Ectodermal cell (in vitro differentiated cells): ENCODE results near the gene IGSF3.

Experiments used
- H3K27ac ChIP-seq: 2 replicates; pipeline ENCODE4 v1.7.0; 2013; ENCODE audit warnings: mild to moderate bottlenecking, low read depth, low read length; ENCODE audit not compliant: insufficient read depth, poor library complexity, severe bottlenecking
- H3K27me3 ChIP-seq: 2 replicates; pipeline ENCODE4 v1.7.0; 2013; ENCODE audit warnings: mild to moderate bottlenecking, low read length; ENCODE audit not compliant: insufficient read depth, control insufficient read depth, poor library complexity, severe bottlenecking
- H3K36me3 ChIP-seq: one replicate; pipeline ENCODE4 v1.7.0; 2013; ENCODE audit warnings: low read length; ENCODE audit not compliant: control insufficient read depth, insufficient read depth
- H3K4me1 ChIP-seq: one replicate; pipeline ENCODE4 v1.7.0; 2013; ENCODE audit warnings: low read length; ENCODE audit not compliant: control insufficient read depth, insufficient read depth
- H3K4me3 ChIP-seq: 2 replicates; pipeline ENCODE4 v1.7.0; 2013; ENCODE audit warnings: low read depth, low read length, control low read depth; ENCODE audit not compliant: insufficient read depth
- H3K9me3 ChIP-seq: 2 replicates; pipeline ENCODE4 v1.7.0; 2013; ENCODE audit warnings: mild to moderate bottlenecking, low read length, moderate library complexity; ENCODE audit not compliant: control insufficient read depth
- WGBS, 2 experiments: methylation state at CpG; one replicate each; pipeline ENCODE4 v1.1.7; 2013; ENCODE audit warnings: missing lambda C conversion rate in 2 of 2; 5-methylcytosine and 5-hydroxymethylcytosine counted together

The IGSF3 gene

DNA sequence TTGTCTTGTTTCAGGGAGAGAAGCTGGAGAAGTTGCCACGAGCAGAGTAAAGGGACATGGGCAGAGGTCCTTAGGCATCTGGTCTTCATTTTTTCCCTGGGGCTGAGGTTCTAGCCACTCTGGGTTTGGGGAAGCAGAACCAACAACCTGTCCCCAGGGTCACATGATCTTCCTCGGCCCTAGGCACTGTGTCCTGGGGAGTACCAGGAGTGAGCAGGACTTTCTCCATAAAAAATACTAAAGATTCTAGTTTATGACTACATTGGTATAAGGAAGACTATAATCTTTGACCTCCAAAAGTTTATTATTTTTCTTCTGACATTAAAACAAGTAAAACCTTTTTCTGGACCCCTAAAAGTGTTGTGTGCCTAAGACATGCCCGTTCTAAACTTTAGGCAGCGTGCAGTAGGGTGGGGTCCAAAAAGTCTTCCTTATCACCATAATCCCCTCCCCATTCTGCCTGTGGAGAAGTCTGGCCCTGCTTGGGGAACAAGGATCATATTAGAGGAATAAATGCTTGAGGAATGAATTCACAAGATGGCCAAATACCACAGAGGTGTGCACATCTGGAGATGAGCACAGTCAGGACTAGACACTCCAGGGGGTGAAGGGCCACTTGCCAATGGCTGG, 19.3 kb upstream of the IGSF3 start:
- no peaks in the 10 kb centered on the region for H3K9me3 ChIP-seq
- H3K4me1 ChIP-seq: no peaks in the 10 kb centered on the region
- H3K27me3 ChIP-seq: no peaks in the 10 kb centered on the region
- H3K27ac ChIP-seq: no peak overlapping the region
- WGBS, 2 experiments: 87 to 92% methylated on average over 4 of the region's 4 CpGs
- no peaks in the 10 kb centered on the region for H3K36me3 ChIP-seq
- H3K4me3 ChIP-seq: no peak overlapping the region

DNA sequence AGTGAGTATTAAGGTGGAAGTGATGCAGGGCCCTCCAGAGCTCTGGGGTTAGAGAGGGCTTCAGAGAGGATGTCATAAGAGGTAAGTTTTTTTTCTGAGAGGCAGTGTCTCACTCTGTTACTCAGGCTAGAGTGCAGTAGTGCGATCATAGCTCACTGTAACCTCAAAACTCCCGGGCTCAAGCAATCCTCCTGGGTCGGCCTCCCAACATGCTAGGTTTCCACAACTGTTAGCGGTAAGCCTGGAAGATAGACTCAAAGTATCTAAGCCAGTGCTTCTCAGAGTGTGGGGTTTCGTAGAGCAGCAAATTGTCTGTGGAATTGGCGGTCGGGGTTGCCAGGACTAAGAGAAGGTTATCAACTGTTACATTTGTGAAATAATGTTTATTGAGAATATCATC, 18.6 kb upstream of the IGSF3 start:
- Histone ChIP-seq H3K36me3 (no peaks in the 10 kb centered on the region), H3K4me1 (no peaks in the 10 kb centered on the region), H3K9me3 (no peaks in the 10 kb centered on the region), H3K27me3 (no peaks in the 10 kb centered on the region), H3K27ac (no peak overlapping the region), H3K4me3 (no peak overlapping the region)
- 91 to 94% methylated on average over 6 of the region's 7 CpGs for whole genome bisulfite sequencing, 2 experiments

DNA sequence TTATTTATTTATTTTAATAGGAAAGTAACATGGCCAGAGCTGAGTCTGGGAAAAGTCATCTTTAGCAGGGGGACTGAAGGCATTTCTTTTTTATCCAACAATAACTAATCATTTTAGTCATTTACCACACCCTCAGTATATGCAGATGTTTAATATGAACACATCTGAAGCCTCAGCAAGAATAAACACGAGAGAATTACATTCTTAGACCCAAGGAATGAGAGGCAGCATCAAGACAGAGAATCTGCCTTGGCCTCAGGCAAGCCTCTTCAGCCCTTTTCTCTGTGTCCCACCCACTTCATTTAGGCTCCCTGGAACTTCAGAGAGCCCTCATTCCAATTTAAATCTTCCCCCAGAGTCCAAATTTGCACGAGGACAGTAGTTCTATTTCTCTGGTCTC, 17.0 kb upstream of the IGSF3 start:
- H3K36me3 ChIP-seq: no peaks in the 10 kb centered on the region
- 79 to 85% methylated on average over 2 of the region's 2 CpGs for WGBS, 2 experiments

GRCh38 chr1:116682641-116683221, 15.2 kb upstream of the IGSF3 start:
- WGBS, 2 experiments: 80 to 89% methylated on average over 3 to 4 of the region's 4 CpGs
- H3K9me3 ChIP-seq: no peaks in the 10 kb centered on the region

More for the DNA sequence above, 17.0 kb upstream of the IGSF3 start:
- Histone ChIP-seq H3K4me3 (no peak overlapping the region), H3K9me3 (no peaks in the 10 kb centered on the region), H3K27ac (no peak overlapping the region), H3K4me1 (no peaks in the 10 kb centered on the region), H3K27me3 (no peaks in the 10 kb centered on the region)

GRCh38 chr1:116681343-116681899, 13.9 kb upstream of the IGSF3 start:
- Histone ChIP-seq H3K4me3 (no peak overlapping the region), H3K9me3 (no peaks in the 10 kb centered on the region), H3K27me3 (no peaks in the 10 kb centered on the region), H3K36me3 (no peaks in the 10 kb centered on the region), H3K27ac (no peak overlapping the region), H3K4me1 (peaks cover 2% of the 10 kb centered on the region)
- 100% methylated on average over 1 of the region's 1 CpG for WGBS, 2 experiments

More at GRCh38 chr1:116682641-116683221, 15.2 kb upstream of the IGSF3 start:
- no peaks in the 10 kb centered on the region for H3K36me3 ChIP-seq
- no peak overlapping the region for H3K4me3 ChIP-seq
- peaks cover 2% of the 10 kb centered on the region for H3K4me1 ChIP-seq
- no peak overlapping the region for H3K27ac ChIP-seq
- H3K27me3 ChIP-seq: no peaks in the 10 kb centered on the region

- H3K36me3 ChIP-seq: no peaks in the 10 kb centered on the region
- H3K27me3 ChIP-seq: no peaks in the 10 kb centered on the region
- H3K27ac ChIP-seq: no peak overlapping the region
- peaks cover 2% of the 10 kb centered on the region for H3K4me1 ChIP-seq
- H3K9me3 ChIP-seq: no peaks in the 10 kb centered on the region
- 95 to 96% methylated on average over 4 of the region's 4 CpGs for WGBS, 2 experiments
- no peak overlapping the region for H3K4me3 ChIP-seq
Measured at GRCh38 chr1:116680752-116681151, 13.2 kb upstream of the IGSF3 start.

- peaks cover 2% of the 10 kb centered on the region for H3K4me1 ChIP-seq
- no peak overlapping the region for H3K4me3 ChIP-seq
- no peaks in the 10 kb centered on the region for H3K36me3 ChIP-seq
- WGBS, 2 experiments: 89 to 93% methylated on average over 4 of the region's 4 CpGs
- H3K27me3 ChIP-seq: no peaks in the 10 kb centered on the region
- no peak overlapping the region for H3K27ac ChIP-seq
- no peaks in the 10 kb centered on the region for H3K9me3 ChIP-seq
Measured at GRCh38 chr1:116679828-116680628, 12.5 kb upstream of the IGSF3 start.

DNA sequence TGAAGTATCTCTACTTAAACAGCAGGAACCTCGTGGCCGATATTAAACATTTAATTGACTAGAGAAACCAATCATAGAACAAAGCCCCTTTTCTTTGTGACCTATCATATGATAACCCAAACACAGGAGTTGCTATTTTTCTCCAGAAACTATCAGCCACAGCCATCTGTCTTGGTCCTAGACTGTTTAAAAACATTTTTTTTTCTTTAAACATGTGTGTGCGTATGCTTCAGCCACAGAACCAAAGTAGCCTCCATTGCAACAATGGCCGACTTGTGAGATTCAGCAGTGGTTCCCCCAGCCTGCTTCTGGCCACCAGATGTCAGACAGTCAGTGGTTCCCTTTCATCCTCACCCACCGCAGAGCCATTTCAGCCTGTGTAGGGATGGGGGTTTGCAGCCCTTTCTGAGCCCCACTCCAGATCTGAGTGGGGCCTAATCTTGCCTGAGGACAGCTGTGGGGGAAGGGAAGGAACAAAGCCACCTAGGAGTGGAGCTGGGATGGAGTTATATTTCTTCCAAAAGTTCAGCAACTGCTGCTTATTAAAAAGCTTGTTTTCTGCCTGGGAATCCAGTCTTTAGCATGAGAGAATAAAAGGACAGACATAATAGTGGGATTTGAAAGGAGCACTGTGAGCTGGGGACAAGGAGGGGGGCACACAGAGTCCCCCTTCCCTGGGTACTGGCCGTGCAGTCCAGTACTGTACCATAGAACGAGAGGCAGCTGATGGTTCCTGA, 11.7 kb upstream of the IGSF3 start:
- H3K27me3 ChIP-seq: no peaks in the 10 kb centered on the region
- no peaks in the 10 kb centered on the region for H3K36me3 ChIP-seq
- WGBS, 2 experiments: 89 to 92% methylated on average over 6 to 7 of the region's 7 CpGs
- H3K27ac ChIP-seq: no peak overlapping the region
- no peaks in the 10 kb centered on the region for H3K9me3 ChIP-seq
- H3K4me1 ChIP-seq: peaks cover 2% of the 10 kb centered on the region
- H3K4me3 ChIP-seq: no peak overlapping the region

DNA sequence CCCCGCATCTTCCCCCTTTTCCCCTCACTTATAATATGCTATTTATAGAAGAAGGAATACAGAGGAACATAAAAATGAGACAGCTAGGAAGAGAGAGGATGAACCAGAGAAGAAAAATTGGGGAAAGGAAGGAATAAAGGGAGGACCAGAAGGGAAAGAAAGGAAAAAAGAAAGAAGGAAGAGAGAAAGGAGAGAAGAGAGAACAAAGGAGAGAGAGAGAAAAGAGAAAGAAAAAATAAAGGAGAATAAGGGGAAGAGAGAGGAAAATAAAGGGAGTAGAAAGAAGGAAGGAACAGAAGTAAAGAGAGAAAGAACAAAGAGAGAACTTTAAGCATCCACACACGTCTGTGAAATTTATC, 11.2 kb upstream of the IGSF3 start:
- Histone ChIP-seq H3K9me3 (no peaks in the 10 kb centered on the region), H3K4me1 (peaks cover 2% of the 10 kb centered on the region), H3K27me3 (no peaks in the 10 kb centered on the region), H3K36me3 (no peaks in the 10 kb centered on the region), H3K4me3 (no peak overlapping the region), H3K27ac (no peak overlapping the region)
- 81 to 89% methylated on average over 1 of the region's 2 CpGs for WGBS, 2 experiments
